ENCODE data around the gene PLXNA2.

PLXNA2 gene

DNA sequence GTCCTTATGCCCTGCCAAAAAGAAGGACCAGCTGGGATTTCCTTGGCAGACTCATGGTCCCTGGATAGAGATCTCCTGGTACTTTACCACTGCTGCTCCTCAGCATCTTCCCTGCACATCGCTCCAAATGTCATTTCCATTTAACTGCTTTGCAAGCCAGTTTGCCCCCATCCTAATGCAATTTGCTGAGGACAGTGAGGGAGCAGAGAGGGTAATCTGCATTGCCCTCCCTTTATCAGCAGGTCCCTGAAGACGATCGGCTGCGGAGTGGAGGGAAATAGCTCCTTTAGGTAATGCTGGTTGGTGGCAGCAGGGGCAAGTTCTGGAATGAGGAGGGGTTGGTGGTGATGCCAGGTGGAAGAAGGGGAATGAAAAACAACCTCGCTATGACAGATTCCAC is 2.7 kb downstream of the PLXNA2 start:
- no peak overlapping the region for H3K9ac ChIP-seq (ENCODE audit: low read depth, low read length)
- H3K4me1 ChIP-seq (ENCODE audit: insufficient read depth, low read length), result peaks cover 26% of the 10 kb centered on the region
- no peaks in the 10 kb centered on the region for H3K36me3 ChIP-seq (ENCODE audit: insufficient read depth, low read length)
- H3K9me3 ChIP-seq (ENCODE audit: control insufficient read depth, insufficient read depth, low read length), result no peaks in the 10 kb centered on the region

DNA sequence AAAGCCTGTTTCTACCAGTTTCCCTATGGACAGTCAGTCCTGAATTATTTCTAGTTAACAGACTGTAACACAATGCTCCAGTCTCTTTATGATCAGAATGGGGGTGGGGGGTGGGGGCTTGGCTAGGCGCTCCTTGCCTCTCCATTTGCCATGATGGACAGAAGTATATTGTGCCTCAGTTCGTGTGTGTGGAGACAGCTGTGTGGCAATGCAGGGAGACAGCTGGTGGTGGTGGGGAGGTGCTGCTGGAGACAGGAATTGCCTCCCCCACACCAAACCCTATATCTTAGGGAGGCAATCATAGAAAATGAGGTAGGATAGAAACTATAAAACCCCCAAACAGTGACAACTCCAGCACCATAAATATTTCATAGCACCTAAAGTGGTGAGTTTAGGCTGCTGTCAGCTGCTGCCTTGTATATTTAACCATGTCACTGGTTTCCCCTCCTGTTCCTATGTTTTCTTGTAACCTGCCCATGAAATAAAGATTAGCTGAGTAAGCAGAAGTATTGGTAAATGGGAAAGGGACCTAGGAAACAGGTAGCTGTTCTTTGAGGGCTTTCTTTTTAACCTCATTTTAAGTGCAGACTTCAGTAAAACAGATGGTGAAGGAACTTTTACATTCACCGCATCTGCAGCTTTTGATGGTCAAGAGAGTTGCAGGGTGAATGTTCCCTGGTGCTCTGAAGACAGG is 3.4 kb downstream of the PLXNA2 start:
- Histone ChIP-seq H3K9ac (ENCODE audit: low read depth, low read length) (no peak overlapping the region), H3K4me1 (ENCODE audit: insufficient read depth, low read length) (peaks cover 33% of the 10 kb centered on the region), H3K36me3 (ENCODE audit: insufficient read depth, low read length) (no peaks in the 10 kb centered on the region), H3K9me3 (ENCODE audit: control insufficient read depth, insufficient read depth, low read length) (no peaks in the 10 kb centered on the region)

DNA sequence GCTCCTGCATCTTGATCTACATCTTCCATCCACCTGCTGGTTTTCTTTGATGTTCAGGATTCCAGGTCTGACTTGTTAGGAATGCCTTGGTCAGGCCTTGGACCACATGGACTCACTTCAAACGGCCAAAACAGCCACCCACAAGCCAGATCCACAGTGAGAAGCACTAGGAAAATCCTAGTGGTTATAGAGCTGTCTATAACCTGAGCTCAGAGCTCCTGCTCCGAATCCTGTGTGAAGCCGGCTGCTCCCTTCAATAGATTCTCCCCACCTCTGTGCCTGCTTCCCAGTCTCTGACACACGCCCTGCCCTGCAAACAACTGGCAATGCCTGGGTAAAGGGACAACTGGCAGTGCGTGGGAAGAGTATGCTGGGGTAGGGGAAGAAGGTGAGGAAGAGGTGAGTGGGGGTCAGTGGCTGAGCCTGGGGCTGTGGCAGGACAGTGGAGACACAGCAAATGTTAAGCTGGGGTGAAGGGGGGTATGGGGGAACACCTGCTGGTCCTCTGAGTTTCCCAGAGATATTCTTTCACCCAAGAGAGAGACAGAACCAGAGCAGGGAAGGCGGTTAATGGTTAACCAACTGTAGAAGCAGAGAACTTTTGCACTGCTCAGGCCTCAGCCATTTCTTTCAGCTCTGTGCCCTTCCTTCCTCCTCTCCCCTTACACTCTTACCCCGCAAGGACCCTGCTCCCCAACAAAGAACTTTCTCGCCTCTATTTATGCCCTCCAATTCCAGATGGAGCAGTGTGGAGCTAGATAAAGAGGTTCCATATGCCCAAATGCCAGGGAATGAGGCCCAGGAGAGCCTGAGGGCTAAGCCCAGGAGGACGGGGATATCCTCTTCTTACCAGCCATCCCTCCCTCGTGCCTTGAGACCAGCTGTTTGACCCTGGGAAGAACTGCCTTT is 4.5 kb downstream of the PLXNA2 start:
- no peaks in the 10 kb centered on the region for H3K36me3 ChIP-seq (ENCODE audit: insufficient read depth, low read length)
- H3K4me1 ChIP-seq (ENCODE audit: insufficient read depth, low read length), result peaks cover 37% of the 10 kb centered on the region
- no peak overlapping the region for H3K9ac ChIP-seq (ENCODE audit: low read depth, low read length)
- H3K9me3 ChIP-seq (ENCODE audit: control insufficient read depth, insufficient read depth, low read length), result no peaks in the 10 kb centered on the region

DNA sequence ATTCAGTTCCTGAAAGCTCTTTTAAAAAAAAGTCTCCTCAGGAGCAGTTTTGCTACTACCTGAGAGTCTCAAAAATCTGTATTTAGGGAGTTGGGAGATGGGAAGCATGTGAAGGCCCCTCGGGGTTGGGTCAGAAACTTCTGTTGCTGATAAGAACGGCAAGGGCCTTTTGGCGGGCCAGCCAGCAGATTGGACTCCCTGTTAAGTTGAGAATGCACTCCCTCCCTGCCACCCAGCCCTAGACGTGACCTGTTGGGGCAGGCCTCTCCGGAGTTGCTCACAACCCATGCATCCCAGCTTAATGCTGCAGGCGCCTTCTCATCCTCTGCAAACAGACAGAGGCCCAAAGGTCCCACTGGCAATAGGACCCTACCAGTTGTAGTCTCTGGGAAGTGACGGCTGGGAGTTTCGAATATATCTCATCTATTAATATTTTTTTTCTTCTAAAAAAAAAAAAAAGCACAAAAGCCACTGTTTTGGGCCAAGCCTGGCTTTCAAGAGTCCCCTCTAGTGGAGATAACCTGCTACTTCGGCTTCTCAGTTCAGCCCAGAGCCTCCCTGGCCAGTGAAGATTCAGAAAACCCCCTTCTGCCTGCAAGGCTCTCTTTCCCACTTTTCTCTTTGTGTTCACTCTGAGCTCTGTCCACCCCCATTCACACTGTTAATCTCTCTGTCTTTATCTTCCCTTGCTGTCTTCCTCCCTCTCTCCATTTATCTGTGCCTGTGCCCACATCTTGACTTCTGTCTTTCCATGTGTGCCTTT is 5.3 kb downstream of the PLXNA2 start:
- Histone ChIP-seq H3K4me1 (ENCODE audit: insufficient read depth, low read length) (peaks cover 45% of the 10 kb centered on the region), H3K9ac (ENCODE audit: low read depth, low read length) (no peak overlapping the region), H3K36me3 (ENCODE audit: insufficient read depth, low read length) (no peaks in the 10 kb centered on the region), H3K9me3 (ENCODE audit: control insufficient read depth, insufficient read depth, low read length) (no peaks in the 10 kb centered on the region)

DNA sequence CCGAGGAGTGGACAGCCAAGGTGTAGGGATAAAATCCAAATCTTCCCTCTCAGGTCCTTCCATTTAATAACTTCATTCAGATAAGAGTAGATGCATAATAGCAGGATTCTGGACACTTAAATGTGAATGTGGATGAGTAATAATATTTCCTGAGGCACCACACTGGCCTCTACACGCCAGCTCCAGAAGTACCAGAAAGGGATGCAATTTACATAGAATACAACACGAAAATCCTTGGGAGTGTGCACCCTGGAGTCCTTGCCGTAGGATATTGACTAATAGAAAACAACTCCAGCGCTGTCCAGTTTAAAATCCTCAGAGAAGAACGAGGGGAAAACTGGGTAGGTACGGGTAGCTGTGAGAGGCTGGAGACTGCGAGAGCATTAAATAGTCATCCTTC is 6.9 kb downstream of the PLXNA2 start:
- Histone ChIP-seq H3K9me3 (ENCODE audit: control insufficient read depth, insufficient read depth, low read length) (no peaks in the 10 kb centered on the region), H3K4me1 (ENCODE audit: insufficient read depth, low read length) (peaks cover 56% of the 10 kb centered on the region), H3K36me3 (ENCODE audit: insufficient read depth, low read length) (no peaks in the 10 kb centered on the region), H3K9ac (ENCODE audit: low read depth, low read length) (no peak overlapping the region)

DNA sequence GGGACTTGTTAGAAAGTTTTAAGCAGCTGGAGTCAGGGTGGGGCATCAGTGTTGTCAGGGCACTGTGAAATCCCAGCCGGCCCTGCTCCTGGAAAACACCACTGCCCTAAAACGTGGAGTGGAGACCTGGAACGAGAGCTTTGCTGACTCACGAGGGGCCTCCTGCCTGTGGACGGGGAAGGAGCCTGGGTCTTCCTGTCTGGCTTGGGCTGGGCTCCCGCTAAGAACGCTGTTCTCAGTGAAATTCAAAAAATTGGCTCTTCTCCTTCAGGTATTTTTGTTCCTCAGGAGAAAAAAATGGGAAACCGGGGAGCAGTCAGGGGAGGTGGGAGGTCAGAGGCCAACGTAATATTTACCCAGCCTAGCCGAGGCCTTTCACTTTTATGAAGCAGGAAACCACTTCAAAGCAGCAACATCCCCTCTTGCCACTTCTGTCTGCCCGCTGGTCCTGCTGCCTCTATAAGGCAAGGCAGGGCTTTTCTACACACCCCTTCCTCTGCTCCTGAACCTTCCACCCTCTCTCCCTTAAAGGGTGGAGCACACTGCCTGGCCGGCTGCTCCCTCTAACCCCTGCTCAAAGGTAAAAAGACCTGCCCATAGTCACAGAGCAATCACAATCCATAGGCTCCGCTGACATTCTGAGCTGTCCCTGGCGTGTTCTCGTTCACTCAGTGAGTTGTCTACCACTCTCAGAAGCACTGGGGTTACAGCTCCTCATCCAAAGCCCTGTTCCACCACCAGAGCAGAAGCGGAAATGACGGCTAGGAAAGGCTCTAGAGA is 8.0 kb downstream of the PLXNA2 start:
- Histone ChIP-seq H3K9ac (ENCODE audit: low read depth, low read length) (no peak overlapping the region), H3K9me3 (ENCODE audit: control insufficient read depth, insufficient read depth, low read length) (no peaks in the 10 kb centered on the region), H3K4me1 (ENCODE audit: insufficient read depth, low read length) (peaks cover 67% of the 10 kb centered on the region), H3K36me3 (ENCODE audit: insufficient read depth, low read length) (no peaks in the 10 kb centered on the region)

DNA sequence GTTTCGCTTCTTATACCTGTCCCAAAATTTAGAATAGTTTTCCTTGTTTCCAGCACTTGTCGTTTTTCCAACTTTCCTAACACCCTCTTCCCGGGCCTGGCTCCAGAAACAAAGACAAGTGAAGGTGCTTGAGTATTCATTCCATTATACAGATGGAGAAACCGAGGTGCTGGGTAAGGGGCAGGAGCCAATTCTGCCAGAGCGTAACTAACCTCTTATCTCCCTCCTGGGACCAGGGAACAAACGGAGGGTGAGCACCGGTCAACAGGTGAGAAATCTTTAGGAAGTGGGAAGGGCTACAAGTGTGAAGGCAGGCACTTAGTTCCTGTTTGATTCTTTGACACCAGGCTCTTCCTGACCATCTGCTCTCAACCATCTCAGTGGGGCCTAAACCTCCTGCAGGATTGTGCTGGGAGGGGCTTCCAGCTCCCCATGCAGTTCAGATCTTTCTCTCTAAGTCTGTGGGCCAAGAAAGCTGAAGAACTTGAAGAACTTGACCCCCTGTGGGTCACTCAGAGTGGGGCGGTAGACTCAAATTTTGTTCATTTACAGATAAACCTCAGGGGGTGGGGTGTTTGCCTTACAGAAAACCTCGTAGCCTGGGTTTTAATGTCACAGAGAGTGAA is 8.7 kb downstream of the PLXNA2 start:
- Histone ChIP-seq H3K9me3 (ENCODE audit: control insufficient read depth, insufficient read depth, low read length) (no peaks in the 10 kb centered on the region), H3K9ac (ENCODE audit: low read depth, low read length) (no peak overlapping the region), H3K4me1 (ENCODE audit: insufficient read depth, low read length) (peaks cover 72% of the 10 kb centered on the region), H3K36me3 (ENCODE audit: insufficient read depth, low read length) (no peaks in the 10 kb centered on the region)

DNA sequence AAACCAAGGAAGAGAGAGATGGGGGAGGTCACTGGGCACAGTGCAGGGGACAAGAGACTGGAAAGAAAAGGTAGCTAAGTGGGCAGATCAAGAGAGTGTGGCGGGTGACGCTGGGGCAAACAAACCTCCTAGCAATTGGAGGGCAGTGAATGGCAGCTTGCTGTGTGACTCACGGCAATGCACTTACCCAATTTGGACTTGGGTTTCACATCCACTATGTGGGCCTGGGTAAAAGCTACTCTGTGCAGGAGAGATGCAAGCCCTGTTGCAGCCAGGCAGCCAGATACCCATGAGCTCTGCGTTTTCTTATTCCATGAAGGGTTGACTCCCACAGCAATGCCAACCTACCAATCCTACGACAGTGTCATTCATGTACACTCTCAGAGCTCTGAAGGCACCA is 9.5 kb downstream of the PLXNA2 start:
- Histone ChIP-seq H3K36me3 (ENCODE audit: insufficient read depth, low read length) (no peaks in the 10 kb centered on the region), H3K4me1 (ENCODE audit: insufficient read depth, low read length) (peaks cover 72% of the 10 kb centered on the region), H3K9ac (ENCODE audit: low read depth, low read length) (no peak overlapping the region), H3K9me3 (ENCODE audit: control insufficient read depth, insufficient read depth, low read length) (no peaks in the 10 kb centered on the region)

DNA sequence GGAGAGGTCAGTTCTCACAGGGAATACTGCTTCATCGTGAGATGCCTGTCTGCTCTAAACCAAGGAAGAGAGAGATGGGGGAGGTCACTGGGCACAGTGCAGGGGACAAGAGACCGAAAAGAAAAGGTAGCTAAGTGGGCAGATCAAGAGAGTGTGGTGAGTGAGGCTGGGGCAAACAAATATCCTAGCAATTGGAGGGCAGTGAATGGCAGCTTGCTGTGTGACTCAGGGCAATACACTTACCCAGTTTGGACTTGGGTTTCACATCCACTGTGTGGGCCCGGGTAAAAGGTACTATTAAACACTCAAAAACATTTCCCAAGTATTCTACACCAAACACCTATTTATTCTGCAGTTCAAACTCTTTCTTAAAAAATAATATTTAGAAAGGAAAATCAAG is 10.2 kb downstream of the PLXNA2 start:
- Histone ChIP-seq H3K9ac (ENCODE audit: low read depth, low read length) (no peak overlapping the region), H3K36me3 (ENCODE audit: insufficient read depth, low read length) (no peaks in the 10 kb centered on the region), H3K4me1 (ENCODE audit: insufficient read depth, low read length) (peaks cover 67% of the 10 kb centered on the region), H3K9me3 (ENCODE audit: control insufficient read depth, insufficient read depth, low read length) (no peaks in the 10 kb centered on the region)

DNA sequence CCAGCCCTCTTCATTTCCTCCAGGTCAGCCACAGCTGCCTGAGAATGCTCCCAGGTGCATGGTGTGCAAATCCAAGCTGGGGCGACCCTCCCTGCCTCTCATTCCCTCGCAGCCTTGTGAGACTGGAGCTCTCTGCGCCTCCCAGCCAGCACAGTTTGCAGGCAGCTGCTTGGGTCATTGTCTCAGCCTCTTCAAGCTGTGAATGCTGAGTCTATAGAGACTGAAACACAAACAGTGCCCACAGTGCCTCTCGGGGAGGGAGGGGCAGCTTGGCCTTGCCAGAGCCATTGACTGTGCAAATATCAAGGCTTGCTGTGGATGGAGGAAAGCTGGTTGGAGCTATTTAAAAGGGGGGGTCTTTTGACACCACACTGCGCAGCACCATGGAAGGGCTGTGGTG is 10.6 kb downstream of the PLXNA2 start:
- peaks cover 63% of the 10 kb centered on the region for H3K4me1 ChIP-seq (ENCODE audit: insufficient read depth, low read length)
- H3K36me3 ChIP-seq (ENCODE audit: insufficient read depth, low read length), result no peaks in the 10 kb centered on the region
- no peaks in the 10 kb centered on the region for H3K9me3 ChIP-seq (ENCODE audit: control insufficient read depth, insufficient read depth, low read length)

DNA sequence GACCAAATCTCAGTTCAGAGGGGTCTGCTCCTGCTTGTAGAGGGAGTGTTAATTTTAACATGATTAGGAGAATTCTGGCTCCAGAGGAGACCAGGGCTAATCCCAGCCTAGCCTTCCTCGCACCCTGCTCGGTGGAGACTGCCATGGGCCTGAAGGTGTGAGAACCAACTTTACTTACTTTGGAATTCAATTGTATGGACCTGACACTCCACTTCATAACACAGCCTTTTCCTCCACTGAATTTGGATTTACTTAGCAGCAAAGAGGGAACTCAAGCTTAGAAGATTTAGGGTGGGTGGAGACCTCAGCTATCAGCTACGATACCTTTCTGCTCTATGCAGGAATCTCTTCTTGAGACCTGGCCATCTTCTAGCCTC is 11.5 kb downstream of the PLXNA2 start:
- Histone ChIP-seq H3K4me1 (ENCODE audit: insufficient read depth, low read length) (peaks cover 55% of the 10 kb centered on the region), H3K36me3 (ENCODE audit: insufficient read depth, low read length) (no peaks in the 10 kb centered on the region), H3K9ac (ENCODE audit: low read depth, low read length) (no peak overlapping the region), H3K9me3 (ENCODE audit: control insufficient read depth, insufficient read depth, low read length) (no peaks in the 10 kb centered on the region)

More for the DNA sequence above, 10.6 kb downstream of the PLXNA2 start:
- H3K9ac ChIP-seq (ENCODE audit: low read depth, low read length), result no peak overlapping the region

DNA sequence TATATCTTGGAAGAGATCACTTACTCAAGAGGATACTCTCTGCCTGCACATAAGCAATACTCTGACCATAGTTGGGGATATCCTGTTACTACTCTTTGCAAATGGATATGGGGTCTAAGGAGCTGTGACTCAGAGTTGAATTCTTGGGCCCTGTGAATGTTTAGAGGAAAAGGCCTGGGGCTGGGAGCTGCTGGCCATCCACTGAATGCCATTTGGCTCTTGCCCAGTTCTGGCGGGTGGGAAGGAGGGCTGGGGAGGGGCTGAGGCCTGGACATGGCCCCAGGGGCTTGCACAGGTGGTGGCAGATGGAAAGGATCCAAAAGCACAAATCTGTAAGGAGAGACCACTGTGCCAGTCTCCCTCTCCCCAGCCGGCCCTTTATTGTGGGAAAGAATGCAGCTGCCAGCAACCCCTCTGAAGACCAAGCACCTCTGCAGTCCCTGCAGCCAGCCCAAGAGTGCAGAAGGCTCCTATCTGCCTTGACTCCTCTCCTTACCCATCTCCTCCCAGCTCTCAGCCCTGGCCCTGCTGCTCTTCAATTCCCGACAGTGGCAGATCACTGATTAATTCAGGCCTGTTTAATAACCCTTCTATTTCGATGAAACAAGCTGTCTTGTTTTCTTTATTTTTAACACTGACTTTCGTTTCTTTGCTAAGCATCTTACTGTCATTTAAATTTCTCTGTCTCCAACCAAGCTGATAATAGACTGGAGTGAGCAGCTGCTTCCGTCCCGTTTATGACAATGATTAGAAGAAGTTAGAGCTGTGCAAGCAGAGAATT is 12.1 kb downstream of the PLXNA2 start:
- no peaks in the 10 kb centered on the region for H3K9me3 ChIP-seq (ENCODE audit: control insufficient read depth, insufficient read depth, low read length)
- no peak overlapping the region for H3K9ac ChIP-seq (ENCODE audit: low read depth, low read length)
- no peaks in the 10 kb centered on the region for H3K36me3 ChIP-seq (ENCODE audit: insufficient read depth, low read length)
- peaks cover 53% of the 10 kb centered on the region for H3K4me1 ChIP-seq (ENCODE audit: insufficient read depth, low read length)

All from ES-I3 (cell line).